IPS-NIHi7 (cell line): ENCODE results near the gene MYNN.
"Not testable (repeated sequence)": the region's sequence is repeated elsewhere in the genome, so short reads cannot be mapped to it uniquely, and the experiment has no call there.

Source experiments
- DNase-seq: peaks from one replicate; pipeline ENCODE4 v3.0.0; 2012; ENCODE audit warnings: mixed read lengths; ENCODE audit errors: extremely low spot score

Gene MYNN

DNA sequence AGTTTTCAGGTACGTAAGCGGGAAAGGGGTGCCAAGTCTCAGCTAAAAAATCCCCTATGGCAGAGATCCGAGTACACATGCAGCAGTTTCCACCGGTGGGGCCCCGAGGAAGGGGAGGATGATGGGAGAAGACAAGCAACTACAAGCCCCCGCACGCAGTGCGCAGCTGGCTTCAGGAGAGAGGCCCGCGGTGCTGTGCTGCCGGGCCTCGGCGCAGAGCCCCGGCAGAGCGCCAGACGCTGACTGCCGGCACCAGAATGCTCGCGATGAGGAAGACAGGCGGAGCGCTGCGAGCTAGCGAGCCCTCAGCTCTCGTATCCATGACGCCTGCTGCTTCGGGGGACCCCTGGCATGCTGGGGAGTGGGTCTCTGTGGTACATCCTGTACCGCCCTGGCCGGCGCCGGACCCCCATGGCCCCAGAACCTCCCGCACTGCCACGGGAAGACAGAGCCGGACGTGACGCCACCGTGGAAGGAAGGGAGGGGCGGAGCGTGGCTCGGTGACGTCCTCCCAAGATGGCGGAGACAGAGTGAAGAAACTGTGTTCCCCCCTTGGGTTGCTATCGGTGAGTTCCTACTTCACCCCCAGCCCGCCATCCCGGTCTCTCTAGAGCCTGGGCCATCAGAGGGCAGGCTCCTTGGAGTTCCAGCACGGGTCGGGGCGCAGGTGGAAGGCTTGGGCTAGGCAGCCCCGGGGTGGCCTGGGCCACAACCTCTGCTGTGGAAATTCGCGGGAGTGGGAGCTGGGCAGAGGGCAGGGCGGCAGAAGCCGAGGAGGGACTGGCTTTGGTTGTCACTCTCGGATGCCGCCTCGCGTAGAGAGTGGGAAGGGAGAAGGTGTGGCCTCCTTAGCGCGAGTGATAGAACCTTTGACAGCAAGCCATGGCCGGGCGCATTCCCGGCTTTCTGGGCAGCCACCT lies at the start of gene MYNN:
Gene MYNN, plus strand, starts transcription at position 500 of the 920 bp plus-strand sequence. CDS start 900 bp downstream, outside the sequence.
- peak; percentile 80 for DNase-seq

DNA sequence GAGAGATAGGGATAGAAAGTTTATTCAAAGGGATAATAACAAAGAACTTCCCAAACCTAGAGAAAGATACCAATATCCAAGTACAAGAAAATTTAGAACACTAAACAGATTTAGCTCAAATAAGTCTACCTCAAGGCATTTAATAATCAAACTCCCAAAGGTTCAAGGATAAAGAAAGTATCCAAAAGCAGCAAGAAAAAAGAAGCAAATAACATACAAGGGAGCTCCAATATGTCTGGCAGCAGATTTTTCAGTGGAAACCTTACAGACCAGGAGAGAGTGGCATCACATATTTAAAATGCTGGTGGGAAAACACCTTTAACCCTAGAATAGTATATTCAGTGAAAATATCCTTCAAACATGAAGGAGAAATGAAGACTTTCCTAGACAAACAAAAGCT lies 41.3 kb upstream of the MYNN start:
- not testable (repeated sequence) for DNase-seq

DNA sequence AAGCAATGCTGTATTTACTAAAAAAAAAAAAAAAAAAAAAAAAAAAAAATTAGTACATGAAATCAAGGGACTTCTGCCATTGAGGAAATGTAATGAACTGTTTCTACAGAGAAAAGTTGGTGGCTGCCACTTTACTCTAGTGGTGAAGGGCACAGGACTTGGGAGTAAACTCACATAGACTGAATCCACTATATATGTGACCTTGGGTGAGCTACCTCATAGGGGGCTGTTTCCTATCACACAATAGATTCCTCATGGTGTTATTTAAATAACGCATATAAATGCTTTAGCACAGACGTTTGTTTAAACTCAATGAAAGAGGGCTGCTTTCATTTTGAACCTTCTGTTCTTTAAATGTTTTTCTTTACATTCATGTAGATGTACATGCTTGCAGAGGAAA lies 34.1 kb upstream of the MYNN start:
- DNase-seq: peak; percentile 24

DNA sequence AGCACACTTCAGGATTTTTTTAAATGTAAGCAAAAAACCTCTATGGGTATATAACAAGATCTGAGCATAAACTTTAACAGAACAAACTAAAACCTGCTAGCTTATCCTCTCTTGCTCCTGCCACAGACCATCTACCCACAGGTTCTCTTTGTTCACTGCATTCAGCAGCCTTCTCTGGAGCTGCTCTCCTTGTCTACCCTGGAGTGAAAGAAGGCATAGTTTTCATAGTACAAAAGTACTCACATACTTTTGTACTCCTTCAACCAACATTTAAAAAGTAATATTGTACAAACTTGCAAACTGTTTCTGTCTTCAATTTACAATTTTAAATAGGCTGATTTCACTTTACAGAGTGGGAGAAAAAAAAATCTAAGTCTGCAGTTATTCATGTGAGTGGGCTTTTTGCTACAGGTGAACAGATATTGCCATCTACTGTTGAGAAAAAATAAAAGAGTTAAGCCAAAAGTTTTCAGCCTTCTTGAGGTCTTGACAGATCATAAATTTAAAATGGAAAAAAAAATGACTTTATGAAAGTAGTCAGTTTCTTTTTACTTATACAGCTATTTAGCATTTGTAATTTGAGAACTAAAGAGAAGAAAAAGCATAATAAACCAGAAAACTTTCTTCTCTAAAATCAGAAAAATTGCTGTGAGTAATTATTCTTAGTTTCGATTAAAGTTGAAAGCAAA lies 28.7 kb upstream of the MYNN start:
- DNase-seq: peak; percentile 36

DNA sequence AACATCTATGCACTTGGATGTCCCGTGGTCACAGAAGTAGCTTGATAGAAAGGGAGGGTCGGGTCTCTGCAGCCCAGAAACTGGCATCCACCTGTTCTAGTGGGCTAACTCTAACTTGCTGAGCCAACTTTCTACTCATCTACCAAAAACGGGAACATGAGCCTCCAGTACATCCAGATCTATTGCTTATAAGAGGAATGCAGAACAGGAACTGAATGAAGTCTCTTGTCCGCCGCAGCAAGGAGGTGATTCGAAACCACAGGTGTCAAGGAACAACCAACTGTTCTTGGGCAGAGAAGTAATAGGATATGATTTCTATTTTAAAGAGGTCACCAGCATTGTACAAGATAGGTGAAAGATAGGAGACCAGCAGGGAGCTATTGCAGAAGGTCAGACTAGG lies 26.3 kb upstream of the MYNN start:
- no peak for DNase-seq

DNA sequence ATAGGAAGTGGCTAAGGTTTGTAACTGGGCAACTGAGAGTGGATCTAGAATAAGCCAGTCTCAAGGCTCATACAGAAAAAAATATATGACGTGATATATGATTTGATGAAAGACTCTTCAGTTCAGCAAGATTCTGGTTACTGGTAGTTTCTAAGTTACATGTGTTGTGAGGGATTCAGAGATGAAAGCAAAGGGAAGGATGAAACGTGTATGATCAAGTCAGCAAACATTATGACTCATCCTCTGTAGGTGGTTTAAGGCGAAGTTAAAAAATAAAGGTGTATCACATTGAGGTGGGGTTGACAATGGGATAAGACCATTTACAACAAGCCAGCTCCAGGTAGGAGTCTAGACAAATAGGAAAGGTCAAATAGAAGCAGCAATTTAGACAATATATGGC lies 24.5 kb upstream of the MYNN start:
- DNase-seq: no peak

DNA sequence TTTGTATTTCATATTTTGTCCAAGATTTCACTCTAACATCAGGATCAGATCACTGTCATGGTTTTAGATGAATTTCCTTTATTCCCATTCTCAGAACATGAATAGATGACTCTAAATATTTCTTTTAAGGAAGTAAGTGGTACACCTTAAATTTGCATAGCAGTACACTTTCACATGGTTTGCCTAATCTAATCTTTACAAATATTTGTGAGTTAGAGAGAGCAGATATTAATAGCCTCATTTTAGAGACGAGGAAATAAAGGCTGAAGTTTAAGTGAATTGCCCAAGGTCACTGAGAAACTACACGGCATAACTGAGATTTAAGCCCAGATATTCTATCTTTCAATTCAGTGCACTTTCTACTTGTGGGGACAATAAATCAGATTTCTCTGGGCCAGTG lies 22.5 kb upstream of the MYNN start:
- no peak for DNase-seq

DNA sequence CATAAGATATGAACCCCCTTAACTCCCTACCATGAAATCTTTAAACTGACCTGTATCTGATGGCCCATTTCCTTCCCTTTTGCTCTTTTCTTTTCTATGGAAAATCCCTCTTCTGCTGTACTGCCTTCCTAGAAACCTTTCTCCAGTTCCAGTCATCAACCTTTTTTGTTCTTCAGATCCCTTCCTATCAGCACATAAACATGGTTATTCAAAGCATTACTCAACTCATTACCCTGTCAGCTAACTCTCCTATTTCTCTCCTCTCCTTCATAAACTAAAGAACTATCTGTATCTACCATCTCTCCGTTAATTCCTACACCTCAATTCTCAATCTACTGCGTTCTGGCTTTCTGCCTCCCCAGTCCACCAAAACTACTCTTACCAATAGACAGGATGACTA lies 21.3 kb upstream of the MYNN start:
- DNase-seq: no peak

DNA sequence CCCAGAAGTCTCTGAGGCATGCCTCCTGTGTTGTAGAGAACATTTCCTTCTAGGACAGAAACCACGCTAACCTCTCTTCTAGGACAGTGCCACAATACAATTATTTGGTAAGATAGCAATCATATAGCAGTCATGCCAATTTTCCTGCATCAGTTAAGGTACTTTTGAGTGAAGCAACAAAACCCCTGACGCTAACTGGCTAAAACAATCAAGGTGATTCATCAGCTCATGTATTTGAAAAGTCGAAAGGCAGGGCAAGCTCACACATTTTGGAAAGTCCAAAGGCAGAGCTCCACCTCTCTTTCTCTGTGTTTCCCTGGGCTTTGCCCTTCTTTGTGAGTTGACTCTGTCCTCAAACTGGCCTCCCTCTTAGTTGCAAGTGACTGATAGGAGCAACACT lies 18.5 kb upstream of the MYNN start:
- DNase-seq: no peak

DNA sequence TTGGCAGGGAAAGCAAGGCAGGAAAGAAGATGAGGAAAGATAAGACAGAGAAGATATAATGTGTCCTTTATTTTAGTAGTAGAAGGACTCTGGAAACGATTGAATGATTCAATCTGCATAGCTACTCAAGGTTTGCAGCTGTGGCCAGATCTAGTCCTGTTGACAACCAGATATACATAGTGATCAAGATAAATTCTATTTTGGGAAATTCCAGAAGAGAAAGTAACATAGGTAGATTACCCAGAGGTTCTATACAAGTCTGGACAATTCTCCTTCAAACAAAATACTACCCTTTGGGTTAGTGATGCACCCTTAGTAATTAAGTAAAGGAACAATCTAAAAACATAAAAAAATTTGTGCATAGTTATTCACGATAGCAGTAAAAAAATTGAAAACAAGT lies 17.7 kb upstream of the MYNN start:
- no peak for DNase-seq

DNA sequence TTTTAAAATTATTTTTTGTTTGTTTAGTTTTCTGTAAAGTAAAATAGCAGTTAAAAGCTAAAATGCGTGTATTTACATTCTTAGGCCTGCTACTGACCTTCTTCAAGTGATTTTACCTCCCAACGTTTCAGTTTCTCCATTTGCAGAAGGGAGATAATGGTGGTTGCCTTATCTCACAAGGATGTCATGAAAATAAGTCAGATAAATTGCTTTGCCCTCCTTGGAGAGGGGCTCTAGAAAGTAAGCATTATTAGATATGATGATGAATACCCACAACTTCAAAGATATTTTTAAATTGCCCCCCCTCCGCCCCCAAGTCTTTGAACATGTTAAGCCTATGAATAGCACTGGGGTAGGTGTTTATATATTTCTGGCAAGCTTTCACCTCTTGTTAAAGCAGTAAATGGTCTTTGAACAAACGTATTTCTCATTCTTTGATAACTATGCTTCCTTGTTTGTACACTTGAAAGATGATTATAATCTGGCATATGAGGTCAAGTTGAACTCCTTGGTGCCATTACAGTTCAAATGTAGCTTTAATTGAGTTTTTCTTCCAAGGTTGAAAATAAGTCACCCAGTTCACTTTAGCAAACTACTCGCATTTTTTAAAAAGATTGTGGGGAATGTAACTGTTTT lies 14.7 kb upstream of the MYNN start:
- DNase-seq: no peak

DNA sequence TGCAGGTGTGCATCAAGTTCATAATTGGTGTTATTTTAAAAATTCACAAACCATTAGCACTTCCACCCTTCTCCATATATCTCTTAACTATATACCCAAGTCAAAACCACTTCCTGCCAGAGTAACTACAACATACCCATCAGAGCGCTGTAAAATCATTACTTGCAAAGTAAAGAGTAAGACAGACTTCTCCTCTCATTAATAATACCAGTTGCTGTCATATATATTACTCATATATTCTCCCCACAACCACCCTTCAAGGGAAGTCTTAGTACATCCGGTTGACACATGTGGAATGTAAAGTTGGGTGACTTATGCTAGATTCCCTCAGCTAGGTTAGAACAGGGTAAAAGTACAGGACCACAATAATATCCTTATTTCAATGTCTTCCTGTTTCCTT lies 13.9 kb upstream of the MYNN start:
- no peak for DNase-seq

DNA sequence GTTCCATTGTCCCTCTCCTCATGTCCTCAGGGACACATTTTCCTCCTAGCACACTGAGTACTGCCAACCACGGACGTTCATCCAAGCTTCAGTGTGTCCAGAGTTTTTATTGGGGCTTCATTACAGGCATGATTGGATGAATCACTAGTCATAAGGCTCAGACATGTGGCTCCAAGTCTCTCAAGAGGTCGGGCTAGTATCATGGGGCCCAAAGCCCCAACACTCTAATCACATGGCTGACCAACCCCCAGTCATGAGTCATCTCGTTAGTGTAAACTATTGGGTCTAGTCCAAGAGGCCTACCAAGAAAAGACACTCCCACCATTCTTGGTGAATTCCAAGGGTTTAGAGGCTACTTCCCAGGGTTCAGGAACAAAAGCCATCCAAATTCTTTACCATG lies 12.7 kb upstream of the MYNN start:
- no peak for DNase-seq

DNA sequence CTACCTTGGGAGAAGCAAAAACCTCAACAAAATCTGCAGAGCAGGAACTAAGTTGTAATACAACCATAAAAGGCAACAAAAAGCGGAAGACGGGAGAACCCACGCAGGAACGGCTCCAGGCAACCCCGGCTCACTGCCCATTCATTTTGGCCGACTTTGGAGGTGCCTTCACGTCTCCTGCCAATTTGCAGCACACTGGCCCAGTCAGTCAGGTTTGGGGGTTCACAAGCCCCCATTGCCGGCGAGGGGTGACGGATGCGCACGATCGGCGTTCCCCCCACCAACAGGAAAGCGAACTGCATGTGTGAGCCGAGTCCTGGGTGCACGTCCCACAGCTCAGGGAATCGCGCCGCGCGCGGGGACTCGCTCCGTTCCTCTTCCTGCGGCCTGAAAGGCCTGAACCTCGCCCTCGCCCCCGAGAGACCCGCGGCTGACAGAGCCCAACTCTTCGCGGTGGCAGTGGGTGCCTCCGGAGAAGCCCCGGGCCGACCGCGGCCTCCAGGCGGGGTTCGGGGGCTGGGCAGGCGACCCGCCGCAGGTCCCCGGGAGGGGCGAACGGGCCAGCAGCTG lies 8.8 kb upstream of the MYNN start:
- no peak for DNase-seq

DNA sequence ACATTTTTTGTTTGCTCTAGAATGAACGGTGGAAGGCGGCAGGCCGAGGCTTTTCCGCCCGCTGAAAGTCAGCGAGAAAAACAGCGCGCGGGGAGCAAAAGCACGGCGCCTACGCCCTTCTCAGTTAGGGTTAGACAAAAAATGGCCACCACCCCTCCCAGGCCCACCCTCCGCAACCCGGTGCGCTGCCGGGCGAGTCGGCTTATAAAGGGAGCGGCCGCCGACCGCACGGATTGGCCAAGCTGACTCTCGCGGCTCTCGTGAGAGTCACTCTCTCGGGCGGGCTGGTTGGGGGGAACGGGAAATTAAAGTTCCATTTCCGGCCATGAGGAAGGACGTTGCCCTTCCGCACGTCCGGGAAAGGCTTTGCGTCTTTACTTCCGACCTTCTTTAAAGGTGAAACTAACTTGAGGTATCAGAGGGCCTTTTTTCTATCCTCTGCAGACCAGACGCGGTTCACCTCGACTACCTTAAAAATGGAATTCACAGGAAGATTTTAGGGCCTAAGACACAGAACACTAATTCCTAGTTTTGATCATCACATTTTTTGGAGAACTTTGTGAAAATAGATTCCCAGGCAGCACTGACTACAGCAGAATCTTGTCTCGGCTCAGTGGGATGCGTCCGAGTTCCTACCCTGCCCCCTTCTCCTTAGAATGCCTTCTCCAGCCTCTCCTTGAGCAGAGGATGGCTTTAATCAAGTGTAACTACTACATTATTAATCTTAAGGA lies 8.1 kb upstream of the MYNN start, which contains the start of gene TERC:
Gene TERC, minus strand, starts transcription at position 179 of the 731 bp plus-strand sequence.
- DNase-seq: peak; percentile 82

DNA sequence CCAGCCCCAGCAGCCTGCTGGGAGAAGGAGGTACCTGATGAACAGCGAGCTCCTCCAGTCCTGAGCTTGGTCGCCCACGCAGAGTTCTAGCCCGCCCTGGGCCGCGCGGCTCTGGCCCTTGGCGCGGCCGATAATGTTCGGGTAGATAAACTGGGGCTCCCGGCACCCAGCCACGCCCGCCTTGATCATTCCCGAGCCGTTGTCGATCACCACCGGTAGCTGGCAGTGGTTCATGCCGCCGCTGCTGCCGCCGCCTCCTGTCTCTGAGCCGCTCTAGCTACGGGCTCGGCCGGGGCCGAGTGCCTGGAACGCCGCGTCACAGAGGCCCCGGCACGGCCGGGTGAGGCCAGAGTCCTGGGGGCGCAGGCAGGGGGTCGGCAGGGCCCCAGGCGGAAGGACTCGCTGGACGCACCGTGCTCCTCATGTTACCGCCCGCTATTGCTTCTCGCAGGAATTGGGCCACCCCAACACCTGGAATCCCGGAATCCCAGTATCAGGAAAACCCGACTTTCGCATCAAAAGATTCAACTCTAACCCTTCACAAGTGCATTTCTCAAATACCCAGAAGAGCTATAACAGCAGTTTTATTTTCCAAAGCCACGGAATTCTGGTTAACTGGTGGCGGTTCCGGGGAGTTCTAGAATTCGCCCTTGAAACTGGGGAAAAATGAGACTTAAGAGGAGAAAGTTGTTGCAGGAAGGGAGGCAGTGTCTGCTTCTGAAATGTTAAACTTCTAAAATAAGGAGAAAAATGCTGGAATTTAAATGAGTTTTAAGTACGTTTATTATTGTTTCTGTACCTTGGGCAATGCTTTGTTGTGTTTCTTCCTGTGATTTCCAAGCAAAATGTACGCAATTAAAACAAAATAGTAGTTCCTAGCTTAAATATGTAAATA lies 3.7 kb upstream of the MYNN start, which contains the start of gene ACTRT3:
Gene ACTRT3, minus strand, starts transcription at position 275 of the 895 bp plus-strand sequence. Its CDS starts 41 bp downstream, at position 234.
- DNase-seq: peak; percentile 61

DNA sequence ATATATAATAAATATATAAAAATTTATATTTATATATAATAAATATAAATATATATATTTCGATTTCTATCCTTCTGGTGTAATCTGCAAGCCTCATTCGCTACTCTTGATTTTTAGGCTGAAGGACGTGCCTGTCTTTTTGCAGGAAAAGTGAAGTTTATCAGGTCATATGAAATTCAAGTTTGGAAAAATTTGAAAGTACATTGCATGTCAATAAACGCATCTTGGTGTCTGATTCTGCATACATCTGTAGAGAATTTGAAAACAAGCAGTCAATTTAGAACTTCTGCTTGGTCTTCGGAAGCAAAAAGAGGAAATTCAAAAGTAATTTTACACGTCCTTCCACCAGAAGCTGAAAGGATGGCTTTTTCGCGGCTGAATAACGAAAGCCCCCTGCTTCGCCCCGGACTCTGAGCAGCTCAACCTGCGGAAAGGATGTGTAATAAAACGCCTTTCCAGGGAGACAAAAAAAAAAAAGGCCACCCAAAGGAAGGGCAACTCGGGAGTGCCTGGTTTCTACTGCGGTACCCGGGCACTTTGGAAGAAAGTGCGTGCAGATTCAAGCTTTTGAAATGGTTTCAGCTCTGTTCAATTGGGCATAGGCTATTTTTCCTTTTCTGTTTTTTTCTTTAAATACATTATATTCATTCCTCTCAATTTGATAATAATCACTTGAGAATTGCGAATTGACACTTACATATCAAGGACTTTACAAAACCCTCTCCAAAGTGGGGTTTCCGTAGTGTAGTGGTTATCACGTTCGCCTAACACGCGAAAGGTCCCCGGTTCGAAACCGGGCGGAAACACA lies 1.5 kb upstream of the MYNN start:
- peak; percentile 28 for DNase-seq

DNA sequence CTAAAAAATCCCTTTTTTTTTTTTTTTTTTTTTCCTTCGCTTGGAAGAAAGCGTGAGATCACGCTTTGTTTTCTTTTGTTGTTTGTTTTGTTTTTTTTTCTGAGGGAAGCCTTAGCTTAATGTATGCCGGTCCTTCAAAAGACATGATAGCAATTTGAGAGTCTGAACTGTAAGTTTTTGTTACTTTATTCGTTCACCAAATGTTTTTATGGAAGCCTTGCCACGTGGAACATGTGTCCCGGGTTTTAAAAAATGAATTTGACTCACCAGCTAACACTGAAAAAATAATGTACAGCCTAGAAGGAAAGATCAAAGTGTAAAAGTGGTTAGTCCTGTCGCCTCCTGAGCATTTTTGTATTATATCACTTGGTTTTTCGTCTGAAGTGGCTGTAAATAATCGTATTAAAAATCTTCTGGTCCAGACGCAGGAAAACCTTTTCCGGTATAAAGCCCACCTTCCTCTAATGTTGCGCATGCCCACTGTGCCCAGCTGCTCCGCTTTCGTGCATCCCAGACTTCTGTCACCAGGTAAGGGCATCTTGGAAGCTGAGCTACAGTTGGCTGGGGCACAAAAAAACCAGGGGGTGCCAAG lies 795 bp upstream of the MYNN start:
- DNase-seq: peak; percentile 49

DNA sequence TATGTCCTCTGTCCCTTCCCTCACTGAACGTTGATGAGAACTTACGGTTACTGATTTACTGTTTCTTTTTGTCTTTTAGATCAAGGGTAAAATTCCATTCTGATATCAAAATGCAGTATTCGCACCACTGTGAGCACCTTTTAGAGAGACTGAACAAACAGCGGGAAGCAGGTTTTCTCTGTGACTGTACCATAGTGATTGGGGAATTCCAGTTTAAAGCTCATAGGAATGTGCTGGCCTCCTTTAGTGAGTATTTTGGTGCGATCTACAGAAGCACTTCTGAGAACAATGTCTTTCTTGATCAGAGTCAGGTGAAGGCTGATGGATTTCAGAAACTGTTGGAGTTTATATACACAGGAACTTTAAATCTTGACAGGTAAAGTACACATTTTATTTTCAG lies 990 bp downstream of the MYNN start:
- no peak for DNase-seq
